HepG2 (cell line): ENCODE measurements around the gene NT5M. TPM values are rescaled to one million over a fixed set of nuclear protein-coding genes. Genes with fewer than 3 reads are reported as not detected.
A peak's percentile ranks its signal among the peaks of the same experiment; 100 is the strongest.

ENCODE experiments used
- ATM ChIP-seq: fragments of 450-650 bp; IDR thresholded peaks from 2 replicates; pipeline ENCODE4 v1.7.1; 2017; ENCODE audit warnings: mild to moderate bottlenecking, borderline replicate concordance
- CCAR2 ChIP-seq: fragments of 200-400 bp; formaldehyde crosslinking; optimal IDR thresholded peaks from 2 replicates; pipeline ENCODE3; 2018; ENCODE audit warnings: low read depth, mild to moderate bottlenecking, low read length, moderate library complexity
- EED ChIP-seq: sonication (generic); formaldehyde crosslinking; IDR thresholded peaks from 2 replicates; pipeline ENCODE4 v1.5.0; 2020; ENCODE audit warnings: mild to moderate bottlenecking, missing genetic modification reagents
- FOXA1 ChIP-seq, 2 experiments: fragments of 450-650 bp in 1 of 2; sonication (generic) in 1 of 2; formaldehyde crosslinking in 1 of 2; IDR thresholded peaks; 2 replicates each; pipeline versions ENCODE4 v1.4.0 to v1.6.1; 2016 to 2020; ENCODE audit warnings: missing genetic modification reagents in 1 of 2
- HNRNPL ChIP-seq: fragments of 200-400 bp; formaldehyde crosslinking; IDR thresholded peaks from 2 replicates; pipeline ENCODE4 v1.6.1; 2017; ENCODE audit warnings: mild to moderate bottlenecking, low read depth, low read length
- HNRNPLL ChIP-seq: fragments of 200-400 bp; formaldehyde crosslinking; IDR thresholded peaks from 2 replicates; pipeline ENCODE4 v1.6.1; 2017; ENCODE audit warnings: mild to moderate bottlenecking, low read depth, low read length; ENCODE audit not compliant: poor library complexity, severe bottlenecking
- KLF13 ChIP-seq: sonication (generic); formaldehyde crosslinking; IDR thresholded peaks from 2 replicates; pipeline ENCODE4 v1.4.0; 2020; ENCODE audit warnings: mild to moderate bottlenecking, missing genetic modification reagents
- MTF1 ChIP-seq: sonication (generic); formaldehyde crosslinking; IDR thresholded peaks from 2 replicates; pipeline ENCODE4 v1.5.0; 2020; ENCODE audit warnings: missing genetic modification reagents
- NKX3-1 ChIP-seq: sonication (generic); formaldehyde crosslinking; IDR thresholded peaks from 2 replicates; pipeline ENCODE4 v1.5.0; 2020; ENCODE audit warnings: missing genetic modification reagents
- SAP130 ChIP-seq: IDR thresholded peaks from 2 replicates; pipeline ENCODE4 v1.6.1; 2016; ENCODE audit warnings: low read depth
- TBX3 ChIP-seq: fragments of 450-650 bp; IDR thresholded peaks from 2 replicates; pipeline ENCODE4 v1.6.1; 2017; ENCODE audit warnings: antibody characterized with exemption, mild to moderate bottlenecking, inconsistent platforms, borderline replicate concordance
- TGIF2 ChIP-seq: IDR thresholded peaks from 2 replicates; pipeline ENCODE4 v1.6.1; 2016; ENCODE audit warnings: control low read depth, missing compliant biosample characterization
- ZBTB38 ChIP-seq: sonication (generic); formaldehyde crosslinking; IDR thresholded peaks from 2 replicates; pipeline ENCODE4 v1.5.1; 2020; ENCODE audit warnings: mild to moderate bottlenecking, missing genetic modification reagents
- ZSCAN9 ChIP-seq: IDR thresholded peaks from 2 replicates; pipeline ENCODE4 v1.6.1; 2016; ENCODE audit warnings: borderline replicate concordance
- polyA plus RNA-seq, 8 experiments: library from polyadenylated mRNA; depleted of rRNA in 3 of 8; stranded (reverse) in 7 of 8; unstranded in 1 of 8; fragments of >200 nt; fragmentation: Illumina TruSeq in 4 of 8; extraction: Trizol in 4 of 8; gene quantifications; 2 replicates each; pipeline versions ENCODE4 v1.2.1 to v1.2.3, GENCODE V29; 2011 to 2016; ENCODE audit warnings: low read depth in 4 of 8, missing spikeins in 1 of 8, mixed read lengths in 1 of 8; ENCODE audit not compliant: insufficient read depth in 1 of 8
- total RNA-seq, 5 experiments: library from RNA; depleted of rRNA; stranded (reverse); fragments of >200 nt; fragmentation: Illumina TruSeq; extraction: Trizol; gene quantifications; 2 replicates each; pipeline ENCODE4 v1.2.3, GENCODE V29; 2016; ENCODE audit warnings: low read depth in 1 of 5
- TF ChIP-seq, protein P1 (sequence below): sonication (generic); formaldehyde crosslinking; IDR thresholded peaks from 2 replicates; pipeline ENCODE4 v1.9.0; 2022; ENCODE audit warnings: low read depth, missing genetic modification reagents
- TF ChIP-seq, protein P2 (sequence below): sonication (generic); formaldehyde crosslinking; IDR thresholded peaks from 2 replicates; pipeline ENCODE4 v1.8.0; 2023; ENCODE audit warnings: mild to moderate bottlenecking, missing genetic modification reagents
- TF ChIP-seq, protein P3 (sequence below): sonication (generic); formaldehyde crosslinking; IDR thresholded peaks from 2 replicates; pipeline ENCODE4 v1.8.1; 2023; ENCODE audit warnings: missing genetic modification reagents, mild to moderate bottlenecking, borderline replicate concordance
- TF ChIP-seq, protein P4 (sequence below): sonication (generic); formaldehyde crosslinking; IDR thresholded peaks from 2 replicates; pipeline ENCODE4 v1.4.0; 2020; ENCODE audit warnings: missing genetic modification reagents
- TF ChIP-seq, protein P5 (sequence below): sonication (generic); formaldehyde crosslinking; IDR thresholded peaks from 2 replicates; pipeline ENCODE4 v1.4.0; 2020; ENCODE audit warnings: missing genetic modification reagents

Gene NT5M
- total and polyA plus RNA-seq, 2 of the 13 experiments (the other 11 are each of a cell fraction or from before 2014, with no cell fraction given), result 0.55 to 0.78 TPM

DNA sequence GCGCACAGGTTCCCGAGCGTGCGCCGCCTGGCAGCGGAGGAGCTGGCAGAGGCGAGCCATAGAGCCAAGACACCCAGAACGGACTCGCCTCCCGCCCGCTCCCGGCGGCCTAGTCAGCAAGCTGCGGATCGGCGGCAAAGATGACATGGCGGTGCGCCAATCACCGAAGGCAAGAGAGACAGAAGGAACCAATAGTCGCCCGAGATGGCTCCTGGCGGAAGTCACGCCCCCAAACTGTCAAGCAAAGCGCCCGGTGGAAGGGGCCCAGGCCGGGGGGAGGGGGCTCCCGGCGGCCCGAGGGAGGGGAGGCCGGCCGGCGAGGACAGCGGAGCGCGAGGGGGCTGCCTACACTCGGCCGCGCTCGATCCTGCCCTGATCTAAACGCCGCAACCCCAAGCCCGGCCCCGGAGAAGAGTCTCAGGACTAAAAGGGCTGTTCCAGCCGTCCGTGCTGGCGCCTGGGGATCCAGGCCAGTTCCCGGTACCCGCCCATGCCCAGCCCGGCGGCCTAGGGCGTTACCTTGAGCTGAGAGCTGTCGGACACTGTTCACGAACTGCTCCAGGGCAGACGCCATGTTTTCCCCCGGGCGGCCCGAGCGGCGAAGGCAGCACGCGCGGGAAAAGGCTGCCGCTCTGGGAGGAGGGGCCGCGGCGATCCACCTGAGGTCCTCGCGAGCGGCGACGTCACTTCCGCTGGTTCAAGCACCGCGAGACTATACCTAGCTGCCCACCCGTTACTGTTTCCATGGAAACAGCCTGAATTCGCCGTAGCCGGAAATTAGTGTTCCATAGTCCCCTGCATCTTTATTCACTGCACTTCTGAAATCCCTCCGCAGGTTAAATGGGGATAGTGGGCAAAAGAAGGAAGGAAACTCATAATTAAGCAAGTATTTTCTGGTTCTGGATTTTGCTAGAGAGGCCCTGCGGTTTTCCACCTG, 22.3 kb upstream of the NT5M start, which contains the start of gene COPS3 (continued):
- TF ChIP-seq ATM (no peak), SAP130 (CRISPR knock-in tag) (peak; percentile 91), FOXA1 (IDR thresholded peaks at IDR 0.05) (no peak), FOXA1 (CRISPR knock-in tag; IDR thresholded peaks at IDR 0.05) (0 out of 2 replicates have a peak, but pooled peaks have one; percentile 6), EED (CRISPR knock-in tag) (peak; percentile 83; the same call in 1 of the 2 replicates), NKX3-1 (CRISPR knock-in tag) (peak; percentile 66), TBX3 (no peak), ZSCAN9 (no peak), KLF13 (CRISPR knock-in tag) (no peak), HNRNPL (no peak; the same call in 1 of the 2 replicates), MTF1 (0 out of 2 replicates have a peak, but pooled peaks have one; percentile 66), HNRNPLL (peak; percentile 76), CCAR2 (no peak), ZBTB38 (CRISPR knock-in tag) (peak; percentile 37; the same call in 1 of the 2 replicates), TGIF2 (peak; percentile 24; the same call in 1 of the 2 replicates)
- TF ChIP-seq, protein P1, sequence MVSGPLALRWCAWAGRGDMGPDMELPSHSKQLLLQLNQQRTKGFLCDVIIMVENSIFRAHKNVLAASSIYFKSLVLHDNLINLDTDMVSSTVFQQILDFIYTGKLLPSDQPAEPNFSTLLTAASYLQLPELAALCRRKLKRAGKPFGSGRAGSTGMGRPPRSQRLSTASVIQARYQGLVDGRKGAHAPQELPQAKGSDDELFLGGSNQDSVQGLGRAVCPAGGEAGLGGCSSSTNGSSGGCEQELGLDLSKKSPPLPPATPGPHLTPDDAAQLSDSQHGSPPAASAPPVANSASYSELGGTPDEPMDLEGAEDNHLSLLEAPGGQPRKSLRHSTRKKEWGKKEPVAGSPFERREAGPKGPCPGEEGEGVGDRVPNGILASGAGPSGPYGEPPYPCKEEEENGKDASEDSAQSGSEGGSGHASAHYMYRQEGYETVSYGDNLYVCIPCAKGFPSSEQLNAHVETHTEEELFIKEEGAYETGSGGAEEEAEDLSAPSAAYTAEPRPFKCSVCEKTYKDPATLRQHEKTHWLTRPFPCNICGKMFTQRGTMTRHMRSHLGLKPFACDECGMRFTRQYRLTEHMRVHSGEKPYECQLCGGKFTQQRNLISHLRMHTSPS (CRISPR knock-in tag), result no peak
- TF ChIP-seq, protein P2, sequence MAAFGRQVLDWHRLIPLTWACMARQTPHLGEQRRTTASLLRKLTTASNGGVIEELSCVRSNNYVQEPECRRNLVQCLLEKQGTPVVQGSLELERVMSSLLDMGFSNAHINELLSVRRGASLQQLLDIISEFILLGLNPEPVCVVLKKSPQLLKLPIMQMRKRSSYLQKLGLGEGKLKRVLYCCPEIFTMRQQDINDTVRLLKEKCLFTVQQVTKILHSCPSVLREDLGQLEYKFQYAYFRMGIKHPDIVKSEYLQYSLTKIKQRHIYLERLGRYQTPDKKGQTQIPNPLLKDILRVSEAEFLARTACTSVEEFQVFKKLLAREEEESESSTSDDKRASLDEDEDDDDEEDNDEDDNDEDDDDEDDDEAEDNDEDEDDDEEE (CRISPR knock-in tag), result no peak
- TF ChIP-seq, protein P3, sequence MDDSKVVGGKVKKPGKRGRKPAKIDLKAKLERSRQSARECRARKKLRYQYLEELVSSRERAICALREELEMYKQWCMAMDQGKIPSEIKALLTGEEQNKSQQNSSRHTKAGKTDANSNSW, result no peak
- TF ChIP-seq, protein P4, sequence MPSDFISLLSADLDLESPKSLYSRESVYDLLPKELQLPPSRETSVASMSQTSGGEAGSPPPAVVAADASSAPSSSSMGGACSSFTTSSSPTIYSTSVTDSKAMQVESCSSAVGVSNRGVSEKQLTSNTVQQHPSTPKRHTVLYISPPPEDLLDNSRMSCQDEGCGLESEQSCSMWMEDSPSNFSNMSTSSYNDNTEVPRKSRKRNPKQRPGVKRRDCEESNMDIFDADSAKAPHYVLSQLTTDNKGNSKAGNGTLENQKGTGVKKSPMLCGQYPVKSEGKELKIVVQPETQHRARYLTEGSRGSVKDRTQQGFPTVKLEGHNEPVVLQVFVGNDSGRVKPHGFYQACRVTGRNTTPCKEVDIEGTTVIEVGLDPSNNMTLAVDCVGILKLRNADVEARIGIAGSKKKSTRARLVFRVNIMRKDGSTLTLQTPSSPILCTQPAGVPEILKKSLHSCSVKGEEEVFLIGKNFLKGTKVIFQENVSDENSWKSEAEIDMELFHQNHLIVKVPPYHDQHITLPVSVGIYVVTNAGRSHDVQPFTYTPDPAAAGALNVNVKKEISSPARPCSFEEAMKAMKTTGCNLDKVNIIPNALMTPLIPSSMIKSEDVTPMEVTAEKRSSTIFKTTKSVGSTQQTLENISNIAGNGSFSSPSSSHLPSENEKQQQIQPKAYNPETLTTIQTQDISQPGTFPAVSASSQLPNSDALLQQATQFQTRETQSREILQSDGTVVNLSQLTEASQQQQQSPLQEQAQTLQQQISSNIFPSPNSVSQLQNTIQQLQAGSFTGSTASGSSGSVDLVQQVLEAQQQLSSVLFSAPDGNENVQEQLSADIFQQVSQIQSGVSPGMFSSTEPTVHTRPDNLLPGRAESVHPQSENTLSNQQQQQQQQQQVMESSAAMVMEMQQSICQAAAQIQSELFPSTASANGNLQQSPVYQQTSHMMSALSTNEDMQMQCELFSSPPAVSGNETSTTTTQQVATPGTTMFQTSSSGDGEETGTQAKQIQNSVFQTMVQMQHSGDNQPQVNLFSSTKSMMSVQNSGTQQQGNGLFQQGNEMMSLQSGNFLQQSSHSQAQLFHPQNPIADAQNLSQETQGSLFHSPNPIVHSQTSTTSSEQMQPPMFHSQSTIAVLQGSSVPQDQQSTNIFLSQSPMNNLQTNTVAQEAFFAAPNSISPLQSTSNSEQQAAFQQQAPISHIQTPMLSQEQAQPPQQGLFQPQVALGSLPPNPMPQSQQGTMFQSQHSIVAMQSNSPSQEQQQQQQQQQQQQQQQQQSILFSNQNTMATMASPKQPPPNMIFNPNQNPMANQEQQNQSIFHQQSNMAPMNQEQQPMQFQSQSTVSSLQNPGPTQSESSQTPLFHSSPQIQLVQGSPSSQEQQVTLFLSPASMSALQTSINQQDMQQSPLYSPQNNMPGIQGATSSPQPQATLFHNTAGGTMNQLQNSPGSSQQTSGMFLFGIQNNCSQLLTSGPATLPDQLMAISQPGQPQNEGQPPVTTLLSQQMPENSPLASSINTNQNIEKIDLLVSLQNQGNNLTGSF (CRISPR knock-in tag), result peak; percentile 79
- TF ChIP-seq, protein P5, sequence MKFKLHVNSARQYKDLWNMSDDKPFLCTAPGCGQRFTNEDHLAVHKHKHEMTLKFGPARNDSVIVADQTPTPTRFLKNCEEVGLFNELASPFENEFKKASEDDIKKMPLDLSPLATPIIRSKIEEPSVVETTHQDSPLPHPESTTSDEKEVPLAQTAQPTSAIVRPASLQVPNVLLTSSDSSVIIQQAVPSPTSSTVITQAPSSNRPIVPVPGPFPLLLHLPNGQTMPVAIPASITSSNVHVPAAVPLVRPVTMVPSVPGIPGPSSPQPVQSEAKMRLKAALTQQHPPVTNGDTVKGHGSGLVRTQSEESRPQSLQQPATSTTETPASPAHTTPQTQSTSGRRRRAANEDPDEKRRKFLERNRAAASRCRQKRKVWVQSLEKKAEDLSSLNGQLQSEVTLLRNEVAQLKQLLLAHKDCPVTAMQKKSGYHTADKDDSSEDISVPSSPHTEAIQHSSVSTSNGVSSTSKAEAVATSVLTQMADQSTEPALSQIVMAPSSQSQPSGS (CRISPR knock-in tag), result 0 out of 2 replicates have a peak, but pooled peaks have one; percentile 18
